ENCODE measurements around the gene SLC35A1.

SLC35A1 gene

DNA sequence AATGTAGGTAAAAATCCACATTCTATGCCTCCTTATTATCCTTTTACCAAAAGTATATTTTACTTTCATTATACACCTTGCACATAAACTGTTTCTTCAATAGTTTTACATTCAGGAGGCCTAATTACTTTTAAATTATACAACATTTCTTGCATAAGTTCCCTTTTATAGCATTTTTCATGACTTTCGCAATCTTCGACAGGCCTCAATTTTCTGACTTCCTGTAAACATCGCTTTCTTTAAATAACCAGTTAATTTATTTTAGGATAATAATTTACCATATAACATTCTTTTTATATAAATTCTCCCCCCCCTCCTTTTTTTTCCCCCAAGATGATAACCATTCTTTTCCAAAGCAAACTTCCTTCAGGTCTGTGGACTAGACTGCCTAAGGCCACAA is 9.2 kb downstream of the SLC35A1 start:
- TF ChIP-seq, protein P1, sequence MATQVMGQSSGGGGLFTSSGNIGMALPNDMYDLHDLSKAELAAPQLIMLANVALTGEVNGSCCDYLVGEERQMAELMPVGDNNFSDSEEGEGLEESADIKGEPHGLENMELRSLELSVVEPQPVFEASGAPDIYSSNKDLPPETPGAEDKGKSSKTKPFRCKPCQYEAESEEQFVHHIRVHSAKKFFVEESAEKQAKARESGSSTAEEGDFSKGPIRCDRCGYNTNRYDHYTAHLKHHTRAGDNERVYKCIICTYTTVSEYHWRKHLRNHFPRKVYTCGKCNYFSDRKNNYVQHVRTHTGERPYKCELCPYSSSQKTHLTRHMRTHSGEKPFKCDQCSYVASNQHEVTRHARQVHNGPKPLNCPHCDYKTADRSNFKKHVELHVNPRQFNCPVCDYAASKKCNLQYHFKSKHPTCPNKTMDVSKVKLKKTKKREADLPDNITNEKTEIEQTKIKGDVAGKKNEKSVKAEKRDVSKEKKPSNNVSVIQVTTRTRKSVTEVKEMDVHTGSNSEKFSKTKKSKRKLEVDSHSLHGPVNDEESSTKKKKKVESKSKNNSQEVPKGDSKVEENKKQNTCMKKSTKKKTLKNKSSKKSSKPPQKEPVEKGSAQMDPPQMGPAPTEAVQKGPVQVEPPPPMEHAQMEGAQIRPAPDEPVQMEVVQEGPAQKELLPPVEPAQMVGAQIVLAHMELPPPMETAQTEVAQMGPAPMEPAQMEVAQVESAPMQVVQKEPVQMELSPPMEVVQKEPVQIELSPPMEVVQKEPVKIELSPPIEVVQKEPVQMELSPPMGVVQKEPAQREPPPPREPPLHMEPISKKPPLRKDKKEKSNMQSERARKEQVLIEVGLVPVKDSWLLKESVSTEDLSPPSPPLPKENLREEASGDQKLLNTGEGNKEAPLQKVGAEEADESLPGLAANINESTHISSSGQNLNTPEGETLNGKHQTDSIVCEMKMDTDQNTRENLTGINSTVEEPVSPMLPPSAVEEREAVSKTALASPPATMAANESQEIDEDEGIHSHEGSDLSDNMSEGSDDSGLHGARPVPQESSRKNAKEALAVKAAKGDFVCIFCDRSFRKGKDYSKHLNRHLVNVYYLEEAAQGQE (IDR thresholded peaks at IDR 0.05; ENCODE audit: insufficient read depth in 1 of 2, low read depth in 2 of 2, low read length in 2 of 2): no peak
- no peak for TF ChIP-seq TAF1 (IDR thresholded peaks at IDR 0.05; ENCODE audit: borderline replicate concordance, insufficient read depth, low read length)
- TF ChIP-seq FOXP2 (optimal IDR thresholded peaks at IDR 0.05; ENCODE audit: borderline replicate concordance, extremely low read depth, extremely low read length, insufficient read depth): no peak
- TF ChIP-seq SIN3A (IDR thresholded peaks at IDR 0.05; ENCODE audit: borderline replicate concordance, insufficient read depth, low read length): no peak
- no peak for TF ChIP-seq POLR2AphosphoS5 (IDR thresholded peaks at IDR 0.05; ENCODE audit: low read depth, low read length)

DNA sequence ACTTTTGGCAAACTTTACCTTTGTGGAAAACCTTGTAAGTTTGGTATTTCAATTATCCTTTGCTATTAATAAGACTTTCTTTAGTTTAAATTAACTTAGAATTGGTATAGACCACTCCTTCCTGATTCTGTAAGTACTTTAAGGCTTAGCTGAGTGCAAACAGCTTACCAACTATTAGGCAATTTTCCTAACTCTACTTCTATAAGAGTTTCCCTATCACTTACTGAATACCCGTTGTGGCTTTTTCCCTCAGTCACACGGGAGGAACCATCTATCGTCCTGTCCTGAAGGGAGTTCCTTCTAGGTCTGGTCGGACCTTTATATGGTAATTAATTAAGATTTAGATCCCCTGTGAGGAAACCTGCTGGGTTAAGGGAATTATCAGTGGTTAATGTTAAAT is 9.6 kb downstream of the SLC35A1 start:
- TF ChIP-seq SIN3A (IDR thresholded peaks at IDR 0.05; ENCODE audit: borderline replicate concordance, insufficient read depth, low read length) (no peak), TAF1 (IDR thresholded peaks at IDR 0.05; ENCODE audit: borderline replicate concordance, insufficient read depth, low read length) (no peak), FOXP2 (optimal IDR thresholded peaks at IDR 0.05; ENCODE audit: borderline replicate concordance, extremely low read depth, extremely low read length, insufficient read depth) (no peak), POLR2AphosphoS5 (IDR thresholded peaks at IDR 0.05; ENCODE audit: low read depth, low read length) (no peak)
- TF ChIP-seq, protein P1 (IDR thresholded peaks at IDR 0.05; ENCODE audit: insufficient read depth in 1 of 2, low read depth in 2 of 2, low read length in 2 of 2): no peak

DNA sequence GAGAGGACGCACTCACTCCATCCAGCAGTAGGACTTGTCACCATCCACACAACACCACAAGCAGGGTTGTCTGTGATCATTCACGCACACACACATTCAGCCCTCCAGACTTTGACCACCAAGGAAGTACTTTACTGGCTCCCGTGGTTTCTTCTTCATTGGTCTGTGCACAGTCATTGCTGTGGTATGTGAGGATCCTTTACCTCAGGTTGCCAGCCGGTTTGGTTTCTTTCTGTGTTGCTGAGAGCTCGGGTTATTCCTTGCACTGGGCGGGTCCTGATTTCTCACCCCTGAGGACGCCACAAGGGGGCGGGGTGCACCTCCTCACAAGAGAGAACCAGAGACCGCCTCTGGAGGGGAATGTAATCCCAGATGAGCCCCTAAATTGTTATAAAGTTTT is 11.2 kb downstream of the SLC35A1 start:
- no peak for TF ChIP-seq FOXP2 (optimal IDR thresholded peaks at IDR 0.05; ENCODE audit: borderline replicate concordance, extremely low read depth, extremely low read length, insufficient read depth)
- no peak for TF ChIP-seq SIN3A (IDR thresholded peaks at IDR 0.05; ENCODE audit: borderline replicate concordance, insufficient read depth, low read length)
- no peak for TF ChIP-seq TAF1 (IDR thresholded peaks at IDR 0.05; ENCODE audit: borderline replicate concordance, insufficient read depth, low read length)
- TF ChIP-seq, protein P1 (IDR thresholded peaks at IDR 0.05; ENCODE audit: insufficient read depth in 1 of 2, low read depth in 2 of 2, low read length in 2 of 2): no peak
- no peak for TF ChIP-seq POLR2AphosphoS5 (IDR thresholded peaks at IDR 0.05; ENCODE audit: low read depth, low read length)

DNA sequence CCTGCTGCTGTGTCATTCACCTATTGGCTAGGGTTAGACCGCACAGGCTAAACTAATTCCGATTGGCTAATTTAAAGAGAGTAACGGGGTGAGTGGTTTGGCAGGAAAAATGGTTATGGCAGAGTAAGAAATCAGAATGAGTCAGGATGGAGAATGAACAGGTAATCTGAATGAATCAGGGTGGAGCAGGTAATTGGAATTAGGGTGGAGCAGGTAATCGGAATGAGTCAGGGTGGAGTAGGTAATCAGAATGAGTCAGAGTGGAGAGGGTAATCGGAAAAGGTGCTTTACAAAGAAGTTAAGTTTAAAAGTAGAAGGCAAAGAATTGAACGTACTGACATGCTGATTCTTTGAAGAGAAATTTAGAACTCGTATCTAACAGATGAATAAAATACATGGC is 11.7 kb downstream of the SLC35A1 start:
- TF ChIP-seq SIN3A (IDR thresholded peaks at IDR 0.05; ENCODE audit: borderline replicate concordance, insufficient read depth, low read length) (no peak), FOXP2 (optimal IDR thresholded peaks at IDR 0.05; ENCODE audit: borderline replicate concordance, extremely low read depth, extremely low read length, insufficient read depth) (no peak), TAF1 (IDR thresholded peaks at IDR 0.05; ENCODE audit: borderline replicate concordance, insufficient read depth, low read length) (no peak)
- TF ChIP-seq, protein P1 (IDR thresholded peaks at IDR 0.05; ENCODE audit: insufficient read depth in 1 of 2, low read depth in 2 of 2, low read length in 2 of 2): no peak

DNA sequence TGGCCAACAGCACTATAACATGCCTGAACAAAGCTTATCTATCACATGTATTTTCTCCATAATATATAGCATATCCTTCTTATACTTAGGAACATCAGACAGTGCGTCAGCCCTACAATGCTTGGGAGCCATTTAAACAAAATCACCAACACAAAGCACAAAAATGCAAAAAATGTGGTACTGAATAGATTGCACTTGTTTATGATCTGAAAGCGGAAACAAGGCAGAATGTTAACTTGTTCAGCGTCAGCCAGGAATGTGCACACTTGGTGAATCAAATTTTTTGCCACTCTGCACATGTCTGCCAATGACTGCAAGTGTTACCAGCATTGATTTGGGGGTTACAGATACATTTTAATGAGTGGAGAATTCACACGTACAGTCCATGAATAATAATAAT is 14.8 kb downstream of the SLC35A1 start:
- no peak for TF ChIP-seq FOXP2 (optimal IDR thresholded peaks at IDR 0.05; ENCODE audit: borderline replicate concordance, extremely low read depth, extremely low read length, insufficient read depth)
- TF ChIP-seq TAF1 (IDR thresholded peaks at IDR 0.05; ENCODE audit: borderline replicate concordance, insufficient read depth, low read length): no peak
- TF ChIP-seq, protein P1 (IDR thresholded peaks at IDR 0.05; ENCODE audit: insufficient read depth in 1 of 2, low read depth in 2 of 2, low read length in 2 of 2): no peak
- TF ChIP-seq POLR2AphosphoS5 (IDR thresholded peaks at IDR 0.05; ENCODE audit: low read depth, low read length): no peak
- no peak for TF ChIP-seq SIN3A (IDR thresholded peaks at IDR 0.05; ENCODE audit: borderline replicate concordance, insufficient read depth, low read length)

Data from PFSK-1 (cell line).